NCI-H526 treated with DMSO at 0.1 percent for 48 hours (cell line): ENCODE measurements around the gene CDCA8.

Experiments
- DNase-seq: peaks from one replicate; lab custom pipeline; 2025; lab: John Stamatoyannopoulos, UW

CDCA8 gene

DNA sequence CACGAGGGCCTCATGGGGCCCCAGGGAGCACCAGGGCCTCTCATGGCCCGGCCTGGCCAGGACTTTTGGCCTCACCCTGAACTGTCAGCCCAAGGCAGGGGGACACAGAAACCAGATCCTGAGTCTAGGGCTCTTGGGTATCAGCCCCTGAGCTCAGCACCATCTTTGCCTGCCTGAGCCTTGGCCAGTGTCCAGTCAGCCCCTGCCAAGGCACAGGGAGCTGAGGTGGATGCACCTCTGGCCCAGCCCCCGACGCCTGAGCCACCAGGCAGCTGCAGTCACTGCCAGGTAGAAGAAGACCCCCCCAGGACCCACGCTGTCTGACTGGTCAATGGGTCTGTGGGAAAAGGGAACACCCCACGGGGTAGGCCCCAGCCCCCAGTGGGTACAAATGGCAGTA, 25.3 kb downstream of the CDCA8 start:
- DNase-seq: no peak

- no peak for DNase-seq
These were observed 26.0 kb downstream of the CDCA8 start for GRCh38 chr1:37718181-37718900.

DNA sequence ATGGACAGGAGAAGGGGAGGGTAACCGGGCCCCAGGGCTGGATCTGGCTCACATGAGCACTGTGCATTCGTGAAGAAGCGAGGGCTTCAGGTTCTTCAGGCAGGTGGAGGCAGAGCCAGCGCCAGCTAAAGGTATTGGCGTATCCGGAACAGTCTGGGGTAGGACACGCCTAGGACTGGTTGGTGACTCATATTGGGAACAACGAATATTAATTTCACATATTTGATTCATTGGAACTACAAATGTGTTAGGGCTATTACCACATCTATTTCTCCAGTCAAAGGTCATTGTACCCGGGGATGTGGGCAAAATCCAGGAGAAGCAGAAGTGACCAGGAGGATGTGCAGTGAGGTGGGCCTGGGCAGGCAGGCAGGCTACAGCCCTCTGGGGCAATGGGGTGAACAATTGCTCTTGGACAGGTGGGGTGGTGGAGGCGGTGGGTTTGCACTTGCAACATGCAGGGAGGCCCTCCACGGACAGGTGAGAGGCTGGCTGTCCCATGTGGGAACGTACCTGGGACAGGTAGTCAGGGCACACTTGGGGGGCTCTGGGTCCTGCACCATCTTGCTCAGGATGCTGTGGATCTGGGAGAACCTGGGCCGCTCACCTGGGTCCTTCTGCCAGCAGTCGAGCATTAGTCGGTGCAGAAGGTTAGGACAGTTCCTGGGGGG, 26.7 kb downstream of the CDCA8 start:
- DNase-seq: no peak

GRCh38 chr1:37719572-37720195, 27.4 kb downstream of the CDCA8 start:
- DNase-seq: no peak

GRCh38 chr1:37720231-37721130, 28.2 kb downstream of the CDCA8 start:
- no peak for DNase-seq

DNA sequence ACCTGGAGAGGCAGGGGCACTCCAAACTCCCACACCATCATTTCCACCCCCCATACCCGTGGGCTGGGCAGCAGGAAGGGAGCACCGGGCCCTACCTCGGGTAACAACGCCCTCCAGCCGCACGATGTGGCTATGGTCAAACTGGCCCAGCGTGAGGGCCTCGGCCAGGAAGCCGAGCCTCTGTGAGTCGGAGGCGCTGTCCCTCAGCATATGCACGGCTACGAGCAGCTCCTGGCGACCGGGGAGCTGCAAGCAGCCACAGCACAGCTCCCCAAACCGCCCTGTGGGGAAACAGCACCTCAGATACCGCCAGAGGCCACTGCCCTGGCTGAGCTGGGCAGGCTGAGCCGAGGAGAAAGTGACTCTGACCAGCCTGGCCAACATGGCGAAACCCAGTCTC, 29.2 kb downstream of the CDCA8 start:
- DNase-seq: no peak

- DNase-seq: no peak
These were observed 30.1 kb downstream of the CDCA8 start for GRCh38 chr1:37722181-37723071.

- no peak for DNase-seq
These were observed 30.7 kb downstream of the CDCA8 start for GRCh38 chr1:37723072-37723389.

DNA sequence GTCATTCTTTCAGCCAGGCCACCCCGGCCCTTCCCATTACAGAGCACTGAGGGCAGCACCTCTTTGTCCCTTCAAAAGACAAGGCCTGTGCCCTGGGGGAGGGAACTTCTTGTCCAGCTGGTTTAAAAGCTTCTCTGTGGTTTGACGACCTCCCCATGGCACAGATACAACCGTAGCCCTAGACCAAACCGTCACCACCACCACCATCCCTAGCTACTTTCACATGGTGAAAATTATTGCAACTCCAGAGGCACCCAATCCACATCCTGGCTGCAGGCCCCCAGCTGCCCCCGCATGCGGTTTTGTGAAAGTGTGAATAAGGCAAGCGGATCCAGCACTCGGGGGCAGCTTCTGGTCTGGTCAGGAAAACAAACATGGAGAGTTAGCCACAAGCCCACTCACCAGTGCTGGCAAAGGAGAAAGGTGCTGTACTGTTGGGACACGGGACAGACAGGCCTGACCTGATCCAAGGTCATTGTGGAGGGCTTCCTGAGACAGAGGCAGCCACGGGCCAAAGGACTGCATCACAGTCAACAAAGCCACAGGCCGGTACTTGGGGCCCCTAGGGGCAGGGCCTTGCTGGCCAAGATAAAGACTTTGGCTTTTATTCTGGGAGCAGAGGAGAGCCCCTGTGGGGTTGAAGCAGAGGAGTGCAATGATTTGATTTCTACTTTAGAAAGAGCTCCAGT, 31.2 kb downstream of the CDCA8 start:
- DNase-seq: no peak

DNA sequence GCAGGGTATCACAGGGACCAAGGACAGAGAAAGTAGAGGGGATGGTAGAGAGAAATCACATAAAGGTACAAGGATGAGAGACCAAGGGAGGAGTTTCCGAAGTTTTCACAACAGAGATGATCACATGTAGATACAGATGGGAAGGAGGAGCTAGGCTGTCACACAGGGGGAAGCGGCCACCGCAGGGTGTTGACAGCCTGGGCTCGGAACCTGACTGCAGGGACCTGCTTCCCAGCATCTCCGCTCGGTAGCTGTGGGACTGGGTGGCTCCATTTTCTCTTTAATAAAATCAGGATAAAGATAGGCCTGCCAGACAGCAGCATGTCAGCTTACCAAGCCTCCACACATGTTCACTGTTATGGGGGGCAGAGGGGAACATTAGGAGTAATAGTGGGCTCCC, 32.3 kb downstream of the CDCA8 start:
- DNase-seq: no peak

DNA sequence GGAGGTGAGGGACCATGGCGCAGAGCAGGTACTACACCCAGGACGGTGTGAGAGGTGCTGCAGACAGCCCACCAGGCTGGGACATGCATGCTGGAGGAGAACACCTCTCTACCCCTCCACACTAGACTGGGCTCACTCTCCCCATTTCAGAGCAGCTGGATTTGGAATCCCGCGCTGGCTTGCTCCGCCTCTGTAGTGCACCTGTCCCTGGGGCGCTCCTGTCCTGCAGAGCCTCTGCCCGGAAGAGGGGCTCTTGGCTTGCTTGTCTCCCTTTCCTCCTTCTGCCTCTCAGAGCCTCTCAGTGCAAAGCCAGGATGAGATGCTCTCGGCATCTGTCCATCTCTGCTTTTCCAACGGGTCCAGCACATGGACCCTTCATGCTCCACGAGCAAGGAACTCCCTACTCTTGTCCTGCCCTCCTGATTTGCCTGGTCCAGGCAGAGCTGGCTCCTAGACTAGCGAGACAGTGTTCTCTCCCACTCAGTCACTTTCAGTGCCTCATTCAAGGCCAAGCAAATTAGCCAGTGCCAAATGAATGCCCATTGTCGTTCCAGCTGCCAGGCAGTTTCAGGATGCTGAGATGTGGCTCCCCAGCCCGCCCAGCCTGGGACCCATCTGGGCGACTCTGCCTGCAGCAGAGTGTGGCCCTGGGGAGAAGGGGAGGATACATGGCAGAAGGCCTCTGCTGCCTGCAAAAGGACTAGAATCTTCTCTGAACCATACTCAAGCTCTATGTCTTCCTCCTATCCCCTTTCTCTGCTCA, 33.7 kb downstream of the CDCA8 start:
- DNase-seq: no peak

GRCh38 chr1:37726751-37727585, 34.7 kb downstream of the CDCA8 start:
- no peak for DNase-seq

DNA sequence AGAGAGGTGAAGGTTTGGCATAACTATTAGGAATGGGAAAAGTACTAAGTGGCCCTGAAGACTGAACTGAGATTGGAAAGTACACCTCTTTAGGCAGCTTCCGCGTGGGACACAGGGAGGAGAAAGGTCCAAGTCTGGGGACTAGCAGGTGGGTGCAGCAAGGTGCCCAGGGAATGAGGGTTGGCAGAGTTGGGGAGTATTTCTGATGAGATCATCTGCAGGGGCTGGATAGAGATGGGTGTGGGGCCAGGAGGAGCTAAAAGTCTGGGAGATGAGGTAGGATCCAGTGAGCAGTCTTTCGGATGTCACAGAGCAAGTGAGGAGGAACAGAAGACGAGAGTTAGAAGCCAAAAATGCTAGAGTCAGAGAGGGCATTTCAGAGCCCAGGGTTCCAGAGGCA, 36.1 kb downstream of the CDCA8 start:
- no peak for DNase-seq

GRCh38 chr1:37730376-37730775, 38.1 kb downstream of the CDCA8 start:
- no peak for DNase-seq

DNA sequence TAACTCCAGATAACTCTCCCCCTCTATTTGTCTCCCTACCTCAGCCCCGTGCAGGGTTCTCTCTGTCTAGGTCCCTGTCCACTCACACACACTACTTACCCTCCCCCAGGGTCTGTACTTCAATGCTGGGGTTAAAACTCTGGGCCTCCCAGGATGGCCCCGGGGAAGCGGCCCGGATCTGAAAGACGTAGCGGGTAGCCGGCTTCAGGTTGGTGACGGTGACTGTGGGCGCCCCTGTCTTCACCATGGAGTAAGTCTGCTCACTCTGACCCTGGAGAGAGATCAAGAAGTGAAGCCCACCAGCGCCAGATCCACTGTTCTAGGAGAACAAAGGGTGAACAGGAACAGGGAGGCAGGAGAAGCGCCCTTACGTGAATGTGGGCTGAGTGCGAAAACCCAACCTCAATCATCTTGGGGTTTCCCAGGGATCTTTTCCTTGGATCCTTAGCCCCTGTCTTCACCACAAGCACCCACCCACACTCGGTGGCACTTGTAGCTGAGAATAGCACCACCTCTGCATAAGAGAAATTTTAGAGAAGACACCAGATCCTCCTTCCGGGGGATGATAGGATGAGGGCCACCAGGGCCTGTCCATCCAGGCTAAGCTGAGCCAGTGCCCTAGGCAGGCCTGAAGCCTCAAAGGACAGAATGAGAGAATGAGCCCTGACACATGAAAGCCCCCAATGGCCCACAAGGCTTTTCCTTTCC, 39.1 kb downstream of the CDCA8 start:
- no peak for DNase-seq

DNA sequence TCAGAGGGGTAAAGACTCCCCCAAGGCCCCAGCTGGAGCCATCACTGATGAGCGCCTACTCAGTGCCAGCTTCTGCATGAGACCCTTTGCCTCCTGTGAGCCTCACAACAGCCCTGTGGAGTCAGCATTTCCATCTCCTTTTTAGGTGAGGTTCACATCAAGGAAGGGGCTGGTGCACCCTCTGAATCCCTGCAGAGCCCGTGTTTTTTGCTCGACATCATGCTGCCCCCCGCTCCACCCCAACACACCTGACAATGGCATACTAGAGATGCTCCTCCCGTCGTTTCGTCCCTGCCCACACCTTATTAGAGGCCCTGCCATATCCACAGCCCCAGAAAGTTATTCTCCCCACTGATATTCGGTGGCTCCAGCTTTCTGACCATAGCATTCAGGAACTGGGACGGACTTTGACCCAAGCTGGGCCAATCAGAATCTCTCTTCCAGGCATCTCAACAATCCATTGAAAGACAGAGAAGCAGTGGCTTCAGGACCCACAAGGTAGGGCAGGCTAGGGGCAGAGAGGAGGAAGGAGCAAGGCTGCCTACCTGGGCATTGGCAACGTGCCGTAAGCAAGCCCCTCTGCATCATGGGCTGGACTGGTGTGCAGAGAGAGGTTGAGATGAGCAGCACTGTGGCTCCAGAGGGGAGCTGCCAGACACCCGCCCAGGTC, 39.9 kb downstream of the CDCA8 start:
- peak; percentile 12 for DNase-seq

GRCh38 chr1:37734629-37735591, 42.6 kb downstream of the CDCA8 start:
- no peak for DNase-seq
